Progenitor cell of endocrine pancreas (in vitro differentiated cells): ENCODE data around the gene HPS5. TPM values are rescaled to one million over a fixed set of nuclear protein-coding genes. Genes with fewer than 3 reads are reported as not detected.
"Not testable (repeated sequence)": the region's sequence is repeated elsewhere in the genome, so short reads cannot be mapped to it uniquely, and the experiment has no call there.

ENCODE experiments used
- DNase-seq: peaks from one replicate; pipeline ENCODE4 v3.0.0; 2021; ENCODE audit warnings: low spot score; ENCODE audit not compliant: unreplicated experiment
- H3K27ac Mint-ChIP-seq: 2 replicates; pipeline ENCODE4 v1.8.0; 2021; ENCODE audit warnings: mild to moderate bottlenecking, moderate library complexity, mixed read lengths
- H3K27me3 Mint-ChIP-seq: 2 replicates; pipeline ENCODE4 v1.8.0; 2021; ENCODE audit warnings: mixed read lengths
- H3K36me3 Mint-ChIP-seq: 2 replicates; pipeline ENCODE4 v1.8.0; 2022; ENCODE audit warnings: mixed read lengths; ENCODE audit not compliant: insufficient read depth
- H3K4me1 Mint-ChIP-seq: 2 replicates; pipeline ENCODE4 v1.8.0; 2021; ENCODE audit warnings: low read depth, mixed read lengths
- H3K4me3 Mint-ChIP-seq: 2 replicates; pipeline ENCODE4 v1.8.0; 2021; ENCODE audit warnings: low read depth, mild to moderate bottlenecking, moderate library complexity, mixed read lengths
- H3K9me3 Mint-ChIP-seq: 2 replicates; pipeline ENCODE4 v1.8.0; 2021; ENCODE audit warnings: low read depth, mixed read lengths
- total RNA-seq: library from RNA; stranded (reverse); gene quantifications from 2 replicates; pipeline ENCODE4 v1.2.1, GENCODE V29; 2021
- TF ChIP-seq, protein P1 (sequence below): fragments of 200-600 bp; sonication (generic); IDR thresholded peaks from one replicate; pipeline ENCODE4 v1.5.0; 2021; ENCODE audit warnings: antibody characterized with exemption, mild to moderate bottlenecking; ENCODE audit not compliant: unreplicated experiment

The HPS5 gene
- total RNA-seq, 1 donor from 2014 or later = 17.6 TPM

DNA sequence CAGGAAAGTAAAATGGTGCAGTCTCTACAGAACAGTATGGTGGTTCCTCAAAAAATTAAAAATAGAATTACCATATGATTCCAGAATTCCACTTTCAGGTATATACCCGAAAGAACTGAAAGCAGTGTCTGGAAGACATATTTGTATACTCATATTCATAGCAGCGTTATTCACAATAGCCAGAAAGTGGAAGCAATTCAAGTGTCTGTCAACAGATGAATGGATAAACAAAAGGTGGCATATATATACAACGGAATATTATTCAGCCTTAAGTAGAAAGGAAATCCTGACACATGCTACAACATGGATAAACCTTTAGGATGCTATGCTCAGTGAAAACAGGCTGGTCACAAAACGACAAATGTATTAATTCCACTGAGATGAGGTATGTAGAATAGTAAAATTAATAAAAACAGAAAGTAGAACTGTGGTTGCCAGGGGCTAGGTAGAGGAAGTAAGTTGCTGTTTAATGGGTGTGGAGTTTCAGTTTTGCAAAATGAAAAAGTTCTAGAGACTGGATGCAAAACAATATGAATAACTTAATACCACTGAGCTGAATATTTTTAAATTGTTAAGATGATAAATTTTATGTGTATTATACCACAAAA lies 41.4 kb downstream of the HPS5 start:
- H3K4me1 Mint-ChIP-seq = no peaks in the 10 kb centered on the region
- no peak overlapping the region for H3K4me3 Mint-ChIP-seq
- TF ChIP-seq, protein P1, sequence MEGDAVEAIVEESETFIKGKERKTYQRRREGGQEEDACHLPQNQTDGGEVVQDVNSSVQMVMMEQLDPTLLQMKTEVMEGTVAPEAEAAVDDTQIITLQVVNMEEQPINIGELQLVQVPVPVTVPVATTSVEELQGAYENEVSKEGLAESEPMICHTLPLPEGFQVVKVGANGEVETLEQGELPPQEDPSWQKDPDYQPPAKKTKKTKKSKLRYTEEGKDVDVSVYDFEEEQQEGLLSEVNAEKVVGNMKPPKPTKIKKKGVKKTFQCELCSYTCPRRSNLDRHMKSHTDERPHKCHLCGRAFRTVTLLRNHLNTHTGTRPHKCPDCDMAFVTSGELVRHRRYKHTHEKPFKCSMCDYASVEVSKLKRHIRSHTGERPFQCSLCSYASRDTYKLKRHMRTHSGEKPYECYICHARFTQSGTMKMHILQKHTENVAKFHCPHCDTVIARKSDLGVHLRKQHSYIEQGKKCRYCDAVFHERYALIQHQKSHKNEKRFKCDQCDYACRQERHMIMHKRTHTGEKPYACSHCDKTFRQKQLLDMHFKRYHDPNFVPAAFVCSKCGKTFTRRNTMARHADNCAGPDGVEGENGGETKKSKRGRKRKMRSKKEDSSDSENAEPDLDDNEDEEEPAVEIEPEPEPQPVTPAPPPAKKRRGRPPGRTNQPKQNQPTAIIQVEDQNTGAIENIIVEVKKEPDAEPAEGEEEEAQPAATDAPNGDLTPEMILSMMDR = no peak
- H3K9me3 Mint-ChIP-seq = no peaks in the 10 kb centered on the region
- H3K27me3 Mint-ChIP-seq = no peaks in the 10 kb centered on the region
- peaks cover 27% of the 10 kb centered on the region for H3K36me3 Mint-ChIP-seq
- H3K27ac Mint-ChIP-seq = no peak overlapping the region
- no peak for DNase-seq

DNA sequence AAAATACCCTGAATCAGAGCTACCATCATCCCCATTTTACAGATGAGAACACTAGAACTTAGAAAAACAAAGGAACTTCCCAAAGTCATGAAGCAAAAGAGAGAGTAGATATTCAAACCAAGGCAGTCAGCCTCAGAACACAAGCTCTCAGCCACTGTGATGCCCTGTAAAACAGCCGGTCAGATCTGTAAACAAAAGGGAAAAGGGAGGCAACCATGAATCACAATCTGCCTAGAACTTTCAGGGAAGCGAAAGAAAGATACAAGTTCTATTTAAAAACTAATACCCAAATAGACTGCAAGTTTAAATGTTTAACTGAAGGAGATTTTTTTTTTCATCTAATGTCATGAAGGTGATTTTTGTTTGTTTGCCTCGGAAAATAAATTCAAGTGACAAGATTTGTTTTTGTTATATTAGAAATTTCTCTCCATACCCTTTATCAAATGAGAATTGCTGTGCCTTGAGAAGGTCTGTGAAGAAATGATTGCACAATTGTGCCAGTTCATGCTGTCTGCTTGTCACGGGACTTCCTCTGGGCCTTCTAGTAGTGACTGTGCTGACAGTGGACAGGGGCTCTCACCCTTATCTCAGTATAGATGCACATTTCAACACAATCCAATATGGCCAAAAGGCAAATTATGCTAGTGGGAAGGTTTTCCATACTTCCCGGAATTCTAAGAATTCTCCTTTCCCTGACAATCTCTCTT lies 44.2 kb downstream of the HPS5 start:
- H3K27ac Mint-ChIP-seq = no peak overlapping the region
- H3K4me3 Mint-ChIP-seq = no peak overlapping the region
- no peaks in the 10 kb centered on the region for H3K4me1 Mint-ChIP-seq
- H3K27me3 Mint-ChIP-seq = no peaks in the 10 kb centered on the region
- H3K9me3 Mint-ChIP-seq = no peaks in the 10 kb centered on the region
- TF ChIP-seq, protein P1 = no peak
- H3K36me3 Mint-ChIP-seq = peaks cover 27% of the 10 kb centered on the region
- no peak for DNase-seq

DNA sequence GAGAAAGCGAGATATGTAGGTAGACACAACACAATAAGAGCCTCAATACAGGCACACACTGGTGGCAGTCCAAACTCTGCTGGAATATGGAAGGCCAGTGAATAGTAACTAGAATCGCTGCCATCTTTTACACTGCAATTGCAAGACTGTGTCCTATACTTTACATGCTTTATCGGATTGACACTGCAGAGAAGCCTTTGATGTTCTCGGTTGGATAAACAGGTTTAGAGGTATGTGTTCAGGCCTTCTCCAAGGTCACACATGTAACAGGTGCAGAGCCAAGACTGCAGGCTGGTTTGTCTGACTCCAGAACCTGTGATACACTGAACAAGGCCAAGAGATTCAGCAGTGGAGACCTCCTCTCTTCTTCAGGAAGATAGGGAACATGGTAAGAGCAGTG lies 50.7 kb downstream of the HPS5 start:
- H3K9me3 Mint-ChIP-seq = no peaks in the 10 kb centered on the region
- no peak overlapping the region for H3K4me3 Mint-ChIP-seq
- no peak overlapping the region for H3K27ac Mint-ChIP-seq
- H3K27me3 Mint-ChIP-seq = no peaks in the 10 kb centered on the region
- H3K36me3 Mint-ChIP-seq = peaks cover 4% of the 10 kb centered on the region
- TF ChIP-seq, protein P1 = no peak
- H3K4me1 Mint-ChIP-seq = no peaks in the 10 kb centered on the region
- DNase-seq = no peak

DNA sequence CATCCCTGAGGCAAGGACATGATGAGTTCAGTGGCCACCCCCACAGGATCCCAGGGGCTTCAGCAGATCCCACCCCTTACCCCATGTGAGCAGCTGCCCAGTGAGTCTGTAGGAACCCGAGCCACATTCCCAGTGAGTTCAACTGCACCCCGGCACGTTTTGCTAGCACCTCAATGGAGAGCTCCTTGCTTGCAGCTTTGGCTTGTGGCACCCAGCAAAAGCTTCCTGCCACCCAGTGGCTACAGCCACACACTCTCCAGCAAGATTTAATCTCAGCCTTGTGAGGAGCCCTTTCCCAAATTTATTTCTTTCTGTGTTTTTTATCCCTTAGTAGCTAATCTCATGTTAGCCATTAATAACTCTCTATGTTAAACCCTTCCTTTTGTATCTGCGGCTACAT lies 51.8 kb downstream of the HPS5 start:
- H3K4me3 Mint-ChIP-seq = no peak overlapping the region
- peaks cover under 1% of the 10 kb centered on the region for H3K36me3 Mint-ChIP-seq
- H3K27me3 Mint-ChIP-seq = peaks cover 3% of the 10 kb centered on the region
- H3K27ac Mint-ChIP-seq = no peak overlapping the region
- H3K9me3 Mint-ChIP-seq = no peaks in the 10 kb centered on the region
- no peak for DNase-seq
- TF ChIP-seq, protein P1 = no peak
- no peaks in the 10 kb centered on the region for H3K4me1 Mint-ChIP-seq

DNA sequence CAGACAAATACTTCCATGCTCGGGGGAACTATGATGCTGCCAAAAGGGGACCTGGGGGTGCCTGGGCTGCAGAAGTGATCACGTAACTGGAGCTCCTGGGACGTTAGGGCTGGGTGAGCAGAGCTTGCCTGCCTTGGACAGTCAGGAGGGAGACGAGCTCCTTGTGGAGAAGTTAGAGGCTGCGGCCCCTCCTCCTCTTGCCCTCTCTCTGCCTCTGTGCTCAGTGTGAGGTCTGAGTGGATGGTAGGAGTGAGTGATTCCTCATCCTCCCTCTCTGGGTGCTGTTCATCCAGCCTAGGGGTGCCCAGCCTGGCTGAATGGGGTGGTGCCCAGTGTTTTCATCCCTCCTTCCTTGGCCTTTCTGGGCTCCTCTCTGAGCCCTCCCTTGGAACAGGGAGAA lies 52.7 kb downstream of the HPS5 start:
- not testable (repeated sequence) for H3K4me1 Mint-ChIP-seq, H3K36me3 Mint-ChIP-seq, H3K27ac Mint-ChIP-seq, DNase-seq, H3K27me3 Mint-ChIP-seq, H3K9me3 Mint-ChIP-seq, H3K4me3 Mint-ChIP-seq

DNA sequence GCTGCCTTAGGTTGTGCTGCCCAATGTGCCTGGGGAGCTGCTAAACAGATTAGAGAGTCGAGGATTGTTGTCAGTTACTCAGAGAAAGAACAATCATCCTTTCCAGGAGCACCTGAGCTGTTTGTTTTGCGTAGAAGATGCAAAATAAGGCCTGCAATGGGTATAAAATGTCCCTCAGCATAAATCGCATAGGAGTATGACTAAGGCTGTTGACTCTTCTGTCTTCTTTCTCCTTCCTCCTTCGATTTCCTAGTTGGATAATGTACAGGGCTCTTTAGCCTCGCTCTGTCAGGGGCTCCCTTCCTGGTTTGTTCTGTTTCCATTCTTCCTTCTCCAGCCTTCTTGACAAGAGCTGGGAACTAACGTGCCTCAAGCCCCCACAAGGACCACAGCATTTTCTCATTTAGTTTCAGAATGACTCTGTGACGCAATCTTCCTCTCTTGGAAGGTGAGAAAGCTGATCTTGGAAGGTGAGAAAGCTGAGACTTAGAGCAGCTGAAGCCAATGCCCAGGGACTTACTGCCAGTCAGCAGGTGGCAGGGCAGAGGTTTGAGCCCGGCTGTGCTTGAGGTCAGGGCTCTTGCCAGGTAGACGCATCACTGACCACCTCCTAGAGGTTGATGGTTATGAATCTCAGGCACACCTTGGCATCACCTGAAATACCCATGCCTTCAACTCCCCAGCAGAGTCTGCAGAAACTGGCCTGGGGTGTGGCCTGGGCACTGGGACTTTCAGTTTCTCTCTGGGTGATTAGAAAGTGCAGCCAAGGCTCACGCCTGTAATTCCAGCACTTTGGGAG lies 54.4 kb downstream of the HPS5 start:
- H3K4me3 Mint-ChIP-seq, H3K27me3 Mint-ChIP-seq, H3K36me3 Mint-ChIP-seq, DNase-seq, H3K9me3 Mint-ChIP-seq, H3K27ac Mint-ChIP-seq, H3K4me1 Mint-ChIP-seq: not testable (repeated sequence)
